Neural cell (in vitro differentiated cells): ENCODE data around the gene HEXD. TPM values are rescaled to one million over a fixed set of nuclear protein-coding genes. Genes with fewer than 3 reads are reported as not detected.

Source experiments
- H2AFZ ChIP-seq: fragments of 200-600, 300-800 bp; sonication (generic), shearing (Covaris generic); 2 replicates; pipeline ENCODE4 v1.6.0; 2014; ENCODE audit warnings: low read depth, mild to moderate bottlenecking, antibody characterized with exemption, low read length, moderate library complexity
- H3F3A ChIP-seq: fragments of 200-600 bp; shearing (Covaris generic); 2 replicates; pipeline ENCODE4 v1.6.1; 2016; ENCODE audit warnings: mild to moderate bottlenecking, moderate library complexity, mixed read lengths, antibody characterized with exemption, low read length; ENCODE audit not compliant: insufficient read depth, poor library complexity, severe bottlenecking
- H3K27ac ChIP-seq: fragments of 200-600, 300-800 bp; sonication (generic), shearing (Covaris generic); 2 replicates; pipeline ENCODE4 v1.5.1; 2014; ENCODE audit warnings: mild to moderate bottlenecking, low read length, moderate library complexity
- H3K27me3 ChIP-seq: fragments of 300-800, 200-600 bp; sonication (generic), shearing (Covaris generic); 2 replicates; pipeline ENCODE4 v1.6.0; 2014; ENCODE audit warnings: mild to moderate bottlenecking, low read depth, low read length, moderate library complexity; ENCODE audit not compliant: insufficient read depth
- H3K36me3 ChIP-seq: fragments of 300-800, 200-600 bp; sonication (generic), shearing (Covaris generic); 2 replicates; pipeline ENCODE4 v1.5.1; 2014; ENCODE audit warnings: mild to moderate bottlenecking, antibody characterized with exemption, low read length, moderate library complexity; ENCODE audit not compliant: insufficient read depth
- H3K4me2 ChIP-seq: fragments of 300-800, 200-600 bp; sonication (generic), shearing (Covaris generic); 2 replicates; pipeline ENCODE4 v1.6.0; 2014; ENCODE audit warnings: mild to moderate bottlenecking, low read length
- H3K4me3 ChIP-seq: fragments of 300-800, 200-600 bp; sonication (generic), shearing (Covaris generic); 2 replicates; pipeline ENCODE4 v1.5.1; 2014; ENCODE audit warnings: mild to moderate bottlenecking, low read length, moderate library complexity
- H3K79me2 ChIP-seq: fragments of 200-600 bp; shearing (Covaris generic); replicated peaks from 2 replicates; pipeline ENCODE4 v1.6.0; 2014; ENCODE audit warnings: mild to moderate bottlenecking, low read length, moderate library complexity; ENCODE audit not compliant: insufficient read depth
- H3K9ac ChIP-seq: fragments of 300-800, 200-600 bp; sonication (generic), shearing (Covaris generic); 2 replicates; pipeline ENCODE4 v1.6.1; 2016; ENCODE audit warnings: mild to moderate bottlenecking, low read length, mixed read lengths
- H3K9me2 ChIP-seq: fragments of 200-600 bp; shearing (Covaris generic); 2 replicates; pipeline ENCODE4 v1.6.1; 2016; ENCODE audit warnings: mild to moderate bottlenecking, low read length, mixed read lengths; ENCODE audit not compliant: insufficient read depth
- H3K9me3 ChIP-seq: fragments of 200-600, 300-800 bp; sonication (generic), shearing (Covaris generic); 2 replicates; pipeline ENCODE4 v1.6.1; 2016; ENCODE audit warnings: mild to moderate bottlenecking, mixed run types, low read length, moderate library complexity, mixed read lengths
- H4K20me1 ChIP-seq: fragments of 200-600 bp; shearing (Covaris generic); 2 replicates; pipeline ENCODE4 v1.6.1; 2016; ENCODE audit warnings: mild to moderate bottlenecking, mixed run types; ENCODE audit not compliant: insufficient read depth
- EP300 ChIP-seq: fragments of 450-650 bp; conservative IDR thresholded peaks from 2 replicates; pipeline ENCODE4 v1.6.1; 2014; ENCODE audit warnings: antibody characterized with exemption, mild to moderate bottlenecking, moderate library complexity; ENCODE audit not compliant: poor library complexity, severe bottlenecking
- EZH2 ChIP-seq: fragments of 200-600, 300-800 bp; shearing (Covaris generic), sonication (generic); IDR thresholded peaks from 2 replicates; pipeline ENCODE4 v1.6.1; 2014; ENCODE audit warnings: antibody characterized with exemption, low read length, borderline replicate concordance, mild to moderate bottlenecking; ENCODE audit not compliant: insufficient read depth, poor library complexity, severe bottlenecking
- MXI1 ChIP-seq: fragments of 450-650 bp; conservative IDR thresholded peaks from 2 replicates; pipeline ENCODE4 v1.6.1; 2014; ENCODE audit warnings: antibody characterized with exemption, mild to moderate bottlenecking; ENCODE audit not compliant: poor library complexity, severe bottlenecking
- POLR2AphosphoS5 ChIP-seq: IDR thresholded peaks from 2 replicates; pipeline ENCODE4 v1.6.1; 2012
- RAD21 ChIP-seq: fragments of 450-650 bp; conservative IDR thresholded peaks from 2 replicates; pipeline ENCODE4 v1.6.1; 2014; ENCODE audit warnings: antibody characterized with exemption, mild to moderate bottlenecking, moderate library complexity
- SMC3 ChIP-seq: fragments of 450-650 bp; conservative IDR thresholded peaks from 2 replicates; pipeline ENCODE4 v1.6.1; 2014; ENCODE audit warnings: antibody characterized with exemption, mild to moderate bottlenecking, moderate library complexity; ENCODE audit not compliant: poor library complexity
- TAF1 ChIP-seq: IDR thresholded peaks from 2 replicates; pipeline ENCODE4 v1.6.1; 2012; ENCODE audit warnings: low read depth
- polyA plus RNA-seq: library from polyadenylated mRNA; depleted of rRNA; stranded (reverse); fragments of >200 nt; gene quantifications from 2 replicates; pipeline ENCODE4 v1.2.3, GENCODE V29; 2014
- TF ChIP-seq, protein P1 (sequence below): IDR thresholded peaks from 2 replicates; pipeline ENCODE4 v1.6.1; 2012; ENCODE audit warnings: borderline replicate concordance
- TF ChIP-seq, protein P2 (sequence below): fragments of 450-650 bp; IDR thresholded peaks from 2 replicates; pipeline ENCODE4 v1.5.1; 2014; ENCODE audit warnings: antibody characterized with exemption, mild to moderate bottlenecking, moderate library complexity; ENCODE audit not compliant: poor library complexity, severe bottlenecking

The HEXD gene
- polyA plus RNA-seq, 1 donor from 2014 or later, result 72.8 TPM

DNA sequence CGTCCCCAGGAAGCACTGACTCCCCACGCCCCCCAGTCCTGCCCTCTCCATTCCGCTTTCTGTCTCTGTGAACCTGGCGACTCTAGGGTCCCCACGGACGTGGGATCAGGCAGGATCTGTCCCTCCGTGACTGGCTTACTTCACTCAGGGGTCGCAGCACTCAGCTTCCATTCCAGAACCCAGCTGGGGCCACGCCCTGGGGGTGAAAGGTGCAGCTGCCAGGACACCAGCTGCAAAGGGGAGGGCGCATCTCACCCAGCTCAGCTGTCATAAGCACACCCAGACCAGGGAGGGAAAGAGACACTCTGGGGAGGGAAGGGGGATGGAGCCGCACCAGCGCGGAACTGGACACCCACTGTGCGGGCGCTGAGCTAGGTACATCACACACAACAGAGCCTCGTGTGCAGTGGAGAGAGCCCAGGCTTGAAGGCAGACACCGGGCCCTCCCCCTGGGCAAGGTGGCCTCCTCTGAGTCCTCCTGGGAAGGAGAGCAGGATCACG, 18.5 kb upstream of the HEXD start:
- H2AFZ ChIP-seq, result no peak overlapping the region
- H3K36me3 ChIP-seq, result no peaks in the 10 kb centered on the region
- H3K27me3 ChIP-seq, result no peaks in the 10 kb centered on the region
- H3K9ac ChIP-seq, result no peak overlapping the region
- H4K20me1 ChIP-seq, result no peaks in the 10 kb centered on the region
- no peaks in the 10 kb centered on the region for H3K9me3 ChIP-seq
- H3K9me2 ChIP-seq, result no peaks in the 10 kb centered on the region
- H3K27ac ChIP-seq, result no peak overlapping the region
- no peak for TF ChIP-seq SMC3
- TF ChIP-seq, protein P1, sequence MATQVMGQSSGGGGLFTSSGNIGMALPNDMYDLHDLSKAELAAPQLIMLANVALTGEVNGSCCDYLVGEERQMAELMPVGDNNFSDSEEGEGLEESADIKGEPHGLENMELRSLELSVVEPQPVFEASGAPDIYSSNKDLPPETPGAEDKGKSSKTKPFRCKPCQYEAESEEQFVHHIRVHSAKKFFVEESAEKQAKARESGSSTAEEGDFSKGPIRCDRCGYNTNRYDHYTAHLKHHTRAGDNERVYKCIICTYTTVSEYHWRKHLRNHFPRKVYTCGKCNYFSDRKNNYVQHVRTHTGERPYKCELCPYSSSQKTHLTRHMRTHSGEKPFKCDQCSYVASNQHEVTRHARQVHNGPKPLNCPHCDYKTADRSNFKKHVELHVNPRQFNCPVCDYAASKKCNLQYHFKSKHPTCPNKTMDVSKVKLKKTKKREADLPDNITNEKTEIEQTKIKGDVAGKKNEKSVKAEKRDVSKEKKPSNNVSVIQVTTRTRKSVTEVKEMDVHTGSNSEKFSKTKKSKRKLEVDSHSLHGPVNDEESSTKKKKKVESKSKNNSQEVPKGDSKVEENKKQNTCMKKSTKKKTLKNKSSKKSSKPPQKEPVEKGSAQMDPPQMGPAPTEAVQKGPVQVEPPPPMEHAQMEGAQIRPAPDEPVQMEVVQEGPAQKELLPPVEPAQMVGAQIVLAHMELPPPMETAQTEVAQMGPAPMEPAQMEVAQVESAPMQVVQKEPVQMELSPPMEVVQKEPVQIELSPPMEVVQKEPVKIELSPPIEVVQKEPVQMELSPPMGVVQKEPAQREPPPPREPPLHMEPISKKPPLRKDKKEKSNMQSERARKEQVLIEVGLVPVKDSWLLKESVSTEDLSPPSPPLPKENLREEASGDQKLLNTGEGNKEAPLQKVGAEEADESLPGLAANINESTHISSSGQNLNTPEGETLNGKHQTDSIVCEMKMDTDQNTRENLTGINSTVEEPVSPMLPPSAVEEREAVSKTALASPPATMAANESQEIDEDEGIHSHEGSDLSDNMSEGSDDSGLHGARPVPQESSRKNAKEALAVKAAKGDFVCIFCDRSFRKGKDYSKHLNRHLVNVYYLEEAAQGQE, result no peak
- TF ChIP-seq, protein P2, sequence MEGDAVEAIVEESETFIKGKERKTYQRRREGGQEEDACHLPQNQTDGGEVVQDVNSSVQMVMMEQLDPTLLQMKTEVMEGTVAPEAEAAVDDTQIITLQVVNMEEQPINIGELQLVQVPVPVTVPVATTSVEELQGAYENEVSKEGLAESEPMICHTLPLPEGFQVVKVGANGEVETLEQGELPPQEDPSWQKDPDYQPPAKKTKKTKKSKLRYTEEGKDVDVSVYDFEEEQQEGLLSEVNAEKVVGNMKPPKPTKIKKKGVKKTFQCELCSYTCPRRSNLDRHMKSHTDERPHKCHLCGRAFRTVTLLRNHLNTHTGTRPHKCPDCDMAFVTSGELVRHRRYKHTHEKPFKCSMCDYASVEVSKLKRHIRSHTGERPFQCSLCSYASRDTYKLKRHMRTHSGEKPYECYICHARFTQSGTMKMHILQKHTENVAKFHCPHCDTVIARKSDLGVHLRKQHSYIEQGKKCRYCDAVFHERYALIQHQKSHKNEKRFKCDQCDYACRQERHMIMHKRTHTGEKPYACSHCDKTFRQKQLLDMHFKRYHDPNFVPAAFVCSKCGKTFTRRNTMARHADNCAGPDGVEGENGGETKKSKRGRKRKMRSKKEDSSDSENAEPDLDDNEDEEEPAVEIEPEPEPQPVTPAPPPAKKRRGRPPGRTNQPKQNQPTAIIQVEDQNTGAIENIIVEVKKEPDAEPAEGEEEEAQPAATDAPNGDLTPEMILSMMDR, result no peak
- no peak for TF ChIP-seq POLR2AphosphoS5
- no peak for TF ChIP-seq RAD21
- no peak for TF ChIP-seq EZH2
- no peak for TF ChIP-seq MXI1
- TF ChIP-seq TAF1, result no peak
- TF ChIP-seq EP300, result no peak
- no peak overlapping the region for H3K4me2 ChIP-seq
- no peaks in the 10 kb centered on the region for H3F3A ChIP-seq
- H3K4me3 ChIP-seq, result no peak overlapping the region
- H3K79me2 ChIP-seq, result no peaks in the 10 kb centered on the region

DNA sequence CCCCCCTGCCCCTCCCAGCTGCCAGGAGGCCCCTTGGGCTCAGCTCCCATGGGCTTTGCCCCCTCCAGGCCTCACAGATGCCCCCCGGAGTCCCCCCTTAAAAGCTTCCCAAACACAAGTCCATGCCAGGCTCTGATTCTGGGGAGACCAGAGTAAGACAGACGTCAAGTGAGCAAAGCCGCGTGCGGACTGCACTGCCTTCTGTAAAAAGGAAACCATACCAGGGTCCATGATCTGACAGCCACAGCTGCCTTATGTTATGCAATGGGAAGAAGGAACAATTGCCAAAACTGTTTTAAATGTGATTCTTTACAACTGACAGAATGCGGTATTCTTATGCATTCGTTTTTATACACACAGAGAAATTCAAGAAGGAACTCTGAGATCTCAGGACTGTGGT, 17.9 kb upstream of the HEXD start:
- no peaks in the 10 kb centered on the region for H3F3A ChIP-seq
- H3K4me3 ChIP-seq, result no peak overlapping the region
- no peak overlapping the region for H3K27ac ChIP-seq
- H3K4me2 ChIP-seq, result no peak overlapping the region
- no peak for TF ChIP-seq RAD21
- TF ChIP-seq, protein P1, result no peak
- TF ChIP-seq, protein P2, result no peak
- no peak for TF ChIP-seq SMC3
- TF ChIP-seq TAF1, result no peak
- TF ChIP-seq POLR2AphosphoS5, result no peak
- no peak for TF ChIP-seq MXI1
- TF ChIP-seq EZH2, result no peak
- no peak for TF ChIP-seq EP300
- no peak overlapping the region for H2AFZ ChIP-seq
- no peaks in the 10 kb centered on the region for H3K9me2 ChIP-seq
- H3K79me2 ChIP-seq, result no peaks in the 10 kb centered on the region
- H3K9ac ChIP-seq, result no peak overlapping the region
- H4K20me1 ChIP-seq, result no peaks in the 10 kb centered on the region
- H3K36me3 ChIP-seq, result no peaks in the 10 kb centered on the region
- no peaks in the 10 kb centered on the region for H3K9me3 ChIP-seq
- no peaks in the 10 kb centered on the region for H3K27me3 ChIP-seq
